HEK293 (cell line): ENCODE measurements around the gene SLC6A3.

ENCODE experiments used
- CTCF ChIA-PET: fragments of 350-600 bp; formaldehyde crosslinking; extraction: SDS; loops from one replicate; lab custom pipeline; 2021; ENCODE audit warnings: antibody characterized with exemption; lab: Yijun Ruan, JAX
- POLR2A ChIA-PET: fragments of 300-600 bp; formaldehyde crosslinking; extraction: SDS; loops from one replicate; lab custom pipeline; 2020; ENCODE audit warnings: antibody characterized with exemption, inconsistent platforms; lab: Yijun Ruan, JAX
- H3K27ac ChIP-seq: fragments of 200-500 bp; sonication (Bioruptor generic); 2 replicates; pipeline ENCODE4 v1.5.1; 2014; ENCODE audit warnings: low read depth, low read length, control low read depth, inconsistent platforms; ENCODE audit errors: extremely low read depth
- H3K36me3 ChIP-seq, 2 experiments: fragments of 200-500 bp in 1 of 2; sonication (Bioruptor generic) in 1 of 2; 1 replicate in 1 of 2; 2 replicates in 1 of 2; pipeline ENCODE4 v1.5.1; 2014 to 2017; ENCODE audit warnings: inconsistent platforms in 2 of 2, low read length in 2 of 2; ENCODE audit not compliant: control insufficient read depth in 2 of 2, insufficient read depth in 1 of 2
- H3K4me1 ChIP-seq: fragments of 200-500 bp; sonication (Bioruptor generic); 2 replicates; pipeline ENCODE4 v1.5.1; 2014; ENCODE audit warnings: mild to moderate bottlenecking, low read length, inconsistent platforms; ENCODE audit not compliant: control insufficient read depth, insufficient read depth
- H3K4me3 ChIP-seq: 2 replicates; pipeline ENCODE4 v1.5.1; 2011; ENCODE audit warnings: low read depth, mild to moderate bottlenecking, control low read depth, low read length, moderate library complexity
- H3K9me3 ChIP-seq: fragments of 200-500 bp; sonication (Bioruptor generic); 2 replicates; pipeline ENCODE4 v1.5.1; 2014; ENCODE audit warnings: low read depth, low read length, inconsistent platforms; ENCODE audit not compliant: control insufficient read depth, insufficient read depth
- HOXD13 ChIP-seq: sonication (generic); formaldehyde crosslinking; IDR thresholded peaks from 2 replicates; pipeline ENCODE4 v1.8.0; 2022; ENCODE audit warnings: missing genetic modification reagents, borderline replicate concordance
- KLF16 ChIP-seq: fragments of 450-650 bp; formaldehyde crosslinking; IDR thresholded peaks from 2 replicates; pipeline ENCODE4 v1.5.1; 2017; ENCODE audit warnings: missing biosample characterization, missing genetic modification characterization
- SALL2 ChIP-seq: fragments of 450-650 bp; formaldehyde crosslinking; IDR thresholded peaks from 2 replicates; pipeline ENCODE4 v1.5.0; 2017; ENCODE audit warnings: missing biosample characterization, mild to moderate bottlenecking, missing genetic modification characterization, borderline replicate concordance
- SCRT1 ChIP-seq: fragments of 450-650 bp; formaldehyde crosslinking; IDR thresholded peaks from 2 replicates; pipeline ENCODE4 v1.5.1; 2016; ENCODE audit warnings: missing biosample characterization, missing genetic modification characterization, borderline replicate concordance
- SP7 ChIP-seq: fragments of 450-650 bp; formaldehyde crosslinking; IDR thresholded peaks from 2 replicates; pipeline ENCODE4 v1.5.1; 2016; ENCODE audit warnings: missing biosample characterization, missing genetic modification characterization
- TCF7L2 ChIP-seq: IDR thresholded peaks from 2 replicates; pipeline ENCODE4 v1.6.1; 2011; ENCODE audit warnings: low read depth, mild to moderate bottlenecking, inconsistent platforms, low read length, moderate library complexity, borderline replicate concordance
- ZBTB17 ChIP-seq: fragments of 450-650 bp; formaldehyde crosslinking; IDR thresholded peaks from 2 replicates; pipeline ENCODE4 v1.5.1; 2016; ENCODE audit warnings: missing biosample characterization, missing genetic modification characterization
- ZNF184 ChIP-seq: fragments of 450-650 bp; IDR thresholded peaks from 2 replicates; pipeline ENCODE4 v1.5.1; 2018; ENCODE audit warnings: missing biosample characterization, mild to moderate bottlenecking, missing genetic modification characterization
- ZNF19 ChIP-seq: fragments of 450-650 bp; formaldehyde crosslinking; IDR thresholded peaks from 2 replicates; pipeline ENCODE4; 2016; ENCODE audit warnings: missing biosample characterization, missing genetic modification characterization, low read depth
- ZNF274 ChIP-seq, 2 experiments: fragments of 200-500 bp in 1 of 2; fragments of 450-650 bp in 1 of 2; sonication (Bioruptor generic) in 1 of 2; formaldehyde crosslinking in 1 of 2; IDR thresholded peaks; 2 replicates each; pipeline versions ENCODE4 v1.5.1 to v1.6.1; 2014 to 2016; ENCODE audit warnings: borderline replicate concordance in 1 of 2, inconsistent platforms in 1 of 2, low read length in 1 of 2, missing biosample characterization in 1 of 2, missing genetic modification characterization in 1 of 2
- ZNF324 ChIP-seq: fragments of 450-650 bp; formaldehyde crosslinking; IDR thresholded peaks from 2 replicates; pipeline ENCODE4 v1.5.1; 2016; ENCODE audit warnings: missing biosample characterization, missing genetic modification characterization
- ZNF366 ChIP-seq: fragments of 450-650 bp; formaldehyde crosslinking; conservative IDR thresholded peaks from 2 replicates; pipeline ENCODE4 v1.5.1; 2016; ENCODE audit warnings: missing biosample characterization, missing genetic modification characterization
- ZNF37A ChIP-seq: fragments of 450-650 bp; IDR thresholded peaks from 2 replicates; pipeline ENCODE4 v1.5.1; 2018; ENCODE audit warnings: missing biosample characterization, missing genetic modification characterization
- ZNF510 ChIP-seq: fragments of 450-650 bp; formaldehyde crosslinking; IDR thresholded peaks from 2 replicates; pipeline ENCODE4 v1.5.1; 2018; ENCODE audit warnings: mild to moderate bottlenecking, missing genetic modification characterization, missing biosample characterization; ENCODE audit not compliant: insufficient replicate concordance
- ZNF530 ChIP-seq: fragments of 450-650 bp; formaldehyde crosslinking; IDR thresholded peaks from 2 replicates; pipeline ENCODE4 v1.5.1; 2016; ENCODE audit warnings: low read depth, missing biosample characterization, missing genetic modification characterization
- ZNF558 ChIP-seq: fragments of 450-650 bp; formaldehyde crosslinking; IDR thresholded peaks from 2 replicates; pipeline ENCODE4 v1.5.1; 2016; ENCODE audit warnings: missing biosample characterization, missing genetic modification characterization
- ZNF621 ChIP-seq: fragments of 450-650 bp; formaldehyde crosslinking; IDR thresholded peaks from 2 replicates; pipeline ENCODE4 v1.5.1; 2017; ENCODE audit warnings: missing biosample characterization, missing genetic modification characterization
- ZNF792 ChIP-seq: fragments of 450-650 bp; formaldehyde crosslinking; IDR thresholded peaks from 2 replicates; pipeline ENCODE4 v1.5.1; 2016; ENCODE audit warnings: missing biosample characterization, missing genetic modification characterization
- ZNF843 ChIP-seq: fragments of 450-650 bp; formaldehyde crosslinking; IDR thresholded peaks from 2 replicates; pipeline ENCODE4 v1.5.1; 2016; ENCODE audit warnings: missing biosample characterization, missing genetic modification characterization
- ZXDB ChIP-seq: fragments of 450-650 bp; formaldehyde crosslinking; IDR thresholded peaks from 2 replicates; pipeline ENCODE4 v1.5.1; 2016; ENCODE audit warnings: missing biosample characterization, missing genetic modification characterization
- TF ChIP-seq, protein P1 (sequence below): fragments of 450-650 bp; formaldehyde crosslinking; IDR thresholded peaks from 2 replicates; pipeline ENCODE4 v1.5.1; 2016; ENCODE audit warnings: missing biosample characterization, missing genetic modification characterization
- TF ChIP-seq, protein P2 (sequence below): fragments of 450-650 bp; formaldehyde crosslinking; IDR thresholded peaks from 2 replicates; pipeline ENCODE4 v1.5.1; 2016; ENCODE audit warnings: missing biosample characterization, missing genetic modification characterization
- TF ChIP-seq, protein P3 (sequence below): fragments of 450-650 bp; formaldehyde crosslinking; IDR thresholded peaks from 2 replicates; pipeline ENCODE4 v1.5.1; 2016; ENCODE audit warnings: missing biosample characterization, missing genetic modification characterization
- TF ChIP-seq, protein P4 (sequence below): fragments of 450-650 bp; formaldehyde crosslinking; IDR thresholded peaks from 2 replicates; pipeline ENCODE4 v1.5.1; 2016; ENCODE audit warnings: missing biosample characterization, missing genetic modification characterization

The SLC6A3 gene

DNA sequence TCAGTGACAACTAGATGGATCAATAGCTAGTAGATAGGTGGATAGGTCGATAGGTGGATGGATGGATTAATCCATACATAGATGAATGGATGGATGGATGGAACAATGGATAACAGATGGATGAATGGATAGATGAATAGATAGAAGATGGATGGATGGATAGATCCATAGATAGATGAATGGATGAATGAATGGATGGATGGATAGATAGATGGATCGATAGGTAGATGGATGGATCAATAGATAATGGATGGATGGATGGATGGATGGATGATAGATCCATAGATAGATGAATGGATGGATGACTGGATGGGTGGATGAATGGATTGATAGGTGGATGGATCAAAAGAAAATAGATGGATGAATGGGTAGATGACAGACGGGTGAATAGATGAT, 5.1 kb downstream of the SLC6A3 start:
- no peak overlapping the region for H3K4me3 ChIP-seq
- ChIA-PET POLR2A (no interaction called here), CTCF (no interaction called here)
- H3K36me3 ChIP-seq, result peaks cover 0 to 11% of the 10 kb centered on the region in 2 experiments; a peak in 1 of 3 replicates
- peaks cover 3% of the 10 kb centered on the region; the same call in 1 of the 2 replicates for H3K4me1 ChIP-seq
- no peak overlapping the region for H3K27ac ChIP-seq
- H3K9me3 ChIP-seq, result no peaks in the 10 kb centered on the region
- TF ChIP-seq ZXDB (tag by site-specific recombination) (no peak), ZBTB17 (tag by site-specific recombination) (peak; percentile 93), ZNF366 (tag by site-specific recombination) (peak; percentile 92)

DNA sequence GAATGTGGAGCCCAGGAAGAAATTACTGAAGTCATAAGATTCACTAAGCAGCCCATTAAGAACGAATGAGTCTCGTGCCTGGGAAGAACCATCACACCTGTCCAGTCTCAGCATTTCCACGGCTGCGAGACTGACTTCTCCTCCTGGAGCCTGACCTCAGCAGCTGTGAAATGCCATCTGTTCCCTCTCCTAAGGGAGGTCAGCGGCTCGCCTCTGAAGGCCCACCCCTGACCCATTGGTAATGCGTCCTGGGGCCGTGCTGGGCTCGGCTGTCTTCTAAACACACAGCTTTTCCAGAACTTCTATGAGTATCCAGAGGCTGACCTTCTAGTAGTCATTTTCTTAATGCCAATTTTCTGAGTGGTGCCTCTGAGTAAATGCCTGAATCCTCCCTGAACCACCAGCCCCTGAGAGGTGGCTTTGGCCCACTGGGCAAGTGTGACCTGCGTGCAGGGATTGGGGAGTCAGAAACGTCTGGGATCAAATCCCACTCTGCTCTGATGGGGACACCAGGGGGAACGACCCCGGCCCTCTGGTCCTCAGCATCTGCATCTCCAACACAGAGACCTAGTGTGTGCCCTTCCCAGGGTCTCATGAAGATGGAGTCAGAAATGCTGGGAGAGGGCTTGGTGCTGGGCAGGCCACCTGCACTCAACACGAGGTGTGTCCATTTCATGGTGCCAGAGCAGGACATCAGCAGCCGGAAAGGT, 5.7 kb downstream of the SLC6A3 start:
- ChIA-PET POLR2A (no interaction called here), CTCF (interaction anchor here (0.7 kb wide), 1 partner anchor 246 kb away, joined by 4 read pairs; no protein-coding TSS in a partner anchor)
- Histone ChIP-seq H3K4me3 (no peak overlapping the region), H3K36me3 (peaks cover 0 to 11% of the 10 kb centered on the region in 2 experiments; a peak in 1 of 3 replicates), H3K4me1 (no peaks in the 10 kb centered on the region), H3K9me3 (no peaks in the 10 kb centered on the region), H3K27ac (no peak overlapping the region)
- TF ChIP-seq ZNF621 (no peak), SCRT1 (tag by site-specific recombination) (no peak), SALL2 (tag by site-specific recombination) (no peak), ZNF530 (no peak)
- TF ChIP-seq, protein P1, sequence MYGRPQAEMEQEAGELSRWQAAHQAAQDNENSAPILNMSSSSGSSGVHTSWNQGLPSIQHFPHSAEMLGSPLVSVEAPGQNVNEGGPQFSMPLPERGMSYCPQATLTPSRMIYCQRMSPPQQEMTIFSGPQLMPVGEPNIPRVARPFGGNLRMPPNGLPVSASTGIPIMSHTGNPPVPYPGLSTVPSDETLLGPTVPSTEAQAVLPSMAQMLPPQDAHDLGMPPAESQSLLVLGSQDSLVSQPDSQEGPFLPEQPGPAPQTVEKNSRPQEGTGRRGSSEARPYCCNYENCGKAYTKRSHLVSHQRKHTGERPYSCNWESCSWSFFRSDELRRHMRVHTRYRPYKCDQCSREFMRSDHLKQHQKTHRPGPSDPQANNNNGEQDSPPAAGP, result no peak

DNA sequence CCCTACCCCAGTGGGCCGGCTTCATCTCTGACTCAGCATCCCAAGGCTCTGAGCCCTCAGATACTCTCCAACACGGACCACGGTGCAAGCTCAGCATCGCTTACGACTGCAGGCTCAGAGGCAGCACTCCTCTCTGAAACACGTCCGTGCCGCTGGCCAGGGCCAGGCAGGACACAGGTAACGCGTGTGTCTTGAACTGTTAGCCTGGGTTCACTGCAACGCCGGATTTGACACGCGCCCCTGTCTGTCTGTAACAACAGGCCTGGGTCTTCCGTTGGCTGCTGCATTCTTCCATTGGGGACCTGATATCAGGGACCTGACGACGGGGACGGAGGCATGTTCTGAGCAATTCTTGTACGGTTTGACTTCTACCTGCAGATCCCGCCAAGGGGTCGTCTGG, 6.4 kb downstream of the SLC6A3 start:
- POLR2A ChIA-PET, result no interaction called here
- Histone ChIP-seq H3K4me1 (no peaks in the 10 kb centered on the region), H3K27ac (no peak overlapping the region), H3K4me3 (no peak overlapping the region), H3K9me3 (no peaks in the 10 kb centered on the region), H3K36me3 (peaks cover 0 to 11% of the 10 kb centered on the region in 2 experiments; a peak in 1 of 3 replicates)
- CTCF ChIA-PET, result interaction anchor here (1.2 to 1.8 kb wide), 3 partner anchors 13 to 265 kb away, joined by 3 to 7 read pairs (median 4); no protein-coding TSS in a partner anchor
- no peak for TF ChIP-seq ZNF843
- TF ChIP-seq ZNF274 (IDR thresholded peaks at IDR 0.05; ENCODE audit: low read length), result no peak
- TF ChIP-seq ZNF274 (tag by site-specific recombination; IDR thresholded peaks at IDR 0.05; ENCODE audit: borderline replicate concordance), result no peak
- TF ChIP-seq, protein P2, sequence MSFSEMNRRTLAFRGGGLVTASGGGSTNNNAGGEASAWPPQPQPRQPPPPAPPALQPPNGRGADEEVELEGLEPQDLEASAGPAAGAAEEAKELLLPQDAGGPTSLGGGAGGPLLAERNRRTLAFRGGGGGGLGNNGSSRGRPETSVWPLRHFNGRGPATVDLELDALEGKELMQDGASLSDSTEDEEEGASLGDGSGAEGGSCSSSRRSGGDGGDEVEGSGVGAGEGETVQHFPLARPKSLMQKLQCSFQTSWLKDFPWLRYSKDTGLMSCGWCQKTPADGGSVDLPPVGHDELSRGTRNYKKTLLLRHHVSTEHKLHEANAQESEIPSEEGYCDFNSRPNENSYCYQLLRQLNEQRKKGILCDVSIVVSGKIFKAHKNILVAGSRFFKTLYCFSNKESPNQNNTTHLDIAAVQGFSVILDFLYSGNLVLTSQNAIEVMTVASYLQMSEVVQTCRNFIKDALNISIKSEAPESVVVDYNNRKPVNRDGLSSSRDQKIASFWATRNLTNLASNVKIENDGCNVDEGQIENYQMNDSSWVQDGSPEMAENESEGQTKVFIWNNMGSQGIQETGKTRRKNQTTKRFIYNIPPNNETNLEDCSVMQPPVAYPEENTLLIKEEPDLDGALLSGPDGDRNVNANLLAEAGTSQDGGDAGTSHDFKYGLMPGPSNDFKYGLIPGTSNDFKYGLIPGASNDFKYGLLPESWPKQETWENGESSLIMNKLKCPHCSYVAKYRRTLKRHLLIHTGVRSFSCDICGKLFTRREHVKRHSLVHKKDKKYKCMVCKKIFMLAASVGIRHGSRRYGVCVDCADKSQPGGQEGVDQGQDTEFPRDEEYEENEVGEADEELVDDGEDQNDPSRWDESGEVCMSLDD (tag by site-specific recombination), result no peak
- no peak for TF ChIP-seq TCF7L2
- TF ChIP-seq ZNF621, result no peak
- TF ChIP-seq, protein P3, sequence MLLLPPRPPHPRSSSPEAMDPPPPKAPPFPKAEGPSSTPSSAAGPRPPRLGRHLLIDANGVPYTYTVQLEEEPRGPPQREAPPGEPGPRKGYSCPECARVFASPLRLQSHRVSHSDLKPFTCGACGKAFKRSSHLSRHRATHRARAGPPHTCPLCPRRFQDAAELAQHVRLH (tag by site-specific recombination), result no peak
- no peak for TF ChIP-seq ZNF19 (tag by site-specific recombination)
- no peak for TF ChIP-seq ZNF324 (tag by site-specific recombination)
- no peak for TF ChIP-seq SP7 (tag by site-specific recombination)
- TF ChIP-seq HOXD13, result no peak
- TF ChIP-seq ZNF510 (tag by site-specific recombination), result no peak
- no peak for TF ChIP-seq ZNF558 (tag by site-specific recombination)
- TF ChIP-seq KLF16 (tag by site-specific recombination), result no peak
- TF ChIP-seq ZNF792 (tag by site-specific recombination), result no peak
- no peak for TF ChIP-seq ZNF184 (tag by site-specific recombination)
- TF ChIP-seq, protein P4, sequence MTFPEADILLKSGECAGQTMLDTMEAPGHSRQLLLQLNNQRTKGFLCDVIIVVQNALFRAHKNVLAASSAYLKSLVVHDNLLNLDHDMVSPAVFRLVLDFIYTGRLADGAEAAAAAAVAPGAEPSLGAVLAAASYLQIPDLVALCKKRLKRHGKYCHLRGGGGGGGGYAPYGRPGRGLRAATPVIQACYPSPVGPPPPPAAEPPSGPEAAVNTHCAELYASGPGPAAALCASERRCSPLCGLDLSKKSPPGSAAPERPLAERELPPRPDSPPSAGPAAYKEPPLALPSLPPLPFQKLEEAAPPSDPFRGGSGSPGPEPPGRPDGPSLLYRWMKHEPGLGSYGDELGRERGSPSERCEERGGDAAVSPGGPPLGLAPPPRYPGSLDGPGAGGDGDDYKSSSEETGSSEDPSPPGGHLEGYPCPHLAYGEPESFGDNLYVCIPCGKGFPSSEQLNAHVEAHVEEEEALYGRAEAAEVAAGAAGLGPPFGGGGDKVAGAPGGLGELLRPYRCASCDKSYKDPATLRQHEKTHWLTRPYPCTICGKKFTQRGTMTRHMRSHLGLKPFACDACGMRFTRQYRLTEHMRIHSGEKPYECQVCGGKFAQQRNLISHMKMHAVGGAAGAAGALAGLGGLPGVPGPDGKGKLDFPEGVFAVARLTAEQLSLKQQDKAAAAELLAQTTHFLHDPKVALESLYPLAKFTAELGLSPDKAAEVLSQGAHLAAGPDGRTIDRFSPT (tag by site-specific recombination), result no peak
- no peak for TF ChIP-seq ZNF37A (tag by site-specific recombination)
